HL-60/S4 treated with retinoic acid at 250 ng/mL for 4 days and 3 days (cell line): ENCODE data around the gene MISP3.
"Not testable (repeated sequence)": the region's sequence is repeated elsewhere in the genome, so short reads cannot be mapped to it uniquely, and the experiment has no call there.

ENCODE experiments used
- in situ Hi-C: fragments of 300-500 bp; cut with MboI; formaldehyde crosslinking; loops from 2 replicates; pipeline ENCODE4 v1.7.0; 2022; ENCODE audit warnings: low sequenced_read_pairs

MISP3 gene

GRCh38 chr19:14072535-14073260 is at the start of gene MISP3:
TSS of gene MISP3 (plus strand) at chr19:14072786. CDS start at chr19:14073310, 524 bp downstream.
- in situ Hi-C loops, result loop anchor here (25.0 kb wide), 2 partner anchors 185 to 460 kb away; partner anchors contain the start of gene NANOS3

- in situ Hi-C loops, result no loop called here
Measured at GRCh38 chr19:14023404-14024235, 49.0 kb upstream of the MISP3 start.

DNA sequence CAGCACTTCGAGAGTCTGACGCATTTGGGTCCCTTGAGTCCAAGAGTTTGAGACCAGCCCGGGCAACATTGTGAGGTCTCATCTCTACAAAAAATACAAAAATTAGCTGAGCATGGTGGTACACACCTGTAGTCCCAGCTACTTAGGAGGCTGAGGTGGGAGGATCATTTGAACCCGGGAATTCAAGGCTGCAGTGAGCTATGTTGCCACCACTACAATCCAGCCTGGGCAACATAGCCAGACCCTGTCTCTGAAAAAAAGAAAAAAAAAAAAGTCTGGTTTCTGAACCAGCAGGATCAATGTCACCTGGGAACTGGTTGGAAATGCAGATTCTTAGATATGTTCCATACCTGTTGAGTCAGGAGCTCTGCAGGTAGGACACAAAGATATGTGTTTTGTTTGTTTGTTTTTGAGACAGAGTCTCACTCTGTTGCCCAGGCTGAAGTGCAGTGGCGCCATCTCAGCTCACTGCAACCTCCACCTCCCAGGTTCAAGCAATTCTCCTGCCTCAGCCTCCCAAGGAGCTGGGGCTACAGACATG is 45.9 kb upstream of the MISP3 start:
- in situ Hi-C loops, result not testable (repeated sequence)

DNA sequence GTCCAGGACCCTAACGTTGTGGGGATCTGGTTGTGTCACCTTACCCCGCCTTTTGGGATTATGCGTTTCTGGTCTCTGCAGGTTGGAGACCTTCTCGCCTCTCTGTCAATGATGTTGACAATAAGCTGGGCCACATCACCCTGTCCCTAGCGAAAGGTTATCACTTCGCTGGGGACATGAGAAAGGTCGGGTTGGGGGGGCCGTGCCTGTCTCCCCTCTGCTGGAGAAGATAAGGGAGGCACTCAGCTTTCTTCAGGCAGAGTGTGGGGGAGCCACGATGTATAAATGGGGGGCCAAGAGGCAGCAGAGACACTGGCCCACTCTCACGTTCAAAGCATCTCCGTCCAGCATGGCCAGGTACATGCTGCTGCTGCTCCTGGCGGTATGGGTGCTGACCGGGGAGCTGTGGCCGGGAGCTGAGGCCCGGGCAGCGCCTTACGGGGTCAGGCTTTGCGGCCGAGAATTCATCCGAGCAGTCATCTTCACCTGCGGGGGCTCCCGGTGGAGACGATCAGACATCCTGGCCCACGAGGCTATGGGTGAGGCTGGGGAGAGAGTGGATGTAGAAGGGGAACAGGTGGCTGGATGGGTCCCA is 44.6 kb upstream of the MISP3 start, which contains the start of gene RLN3:
TSS of gene RLN3 (plus strand) at position 293 of the 595 bp plus-strand sequence. CDS start at position 350, 57 bp downstream.
- in situ Hi-C loops, result no loop called here

GRCh38 chr19:14028901-14029300 is 43.7 kb upstream of the MISP3 start:
- in situ Hi-C loops, result no loop called here

GRCh38 chr19:14030997-14031718 is 41.4 kb upstream of the MISP3 start:
- in situ Hi-C loops, result no loop called here

GRCh38 chr19:14031719-14032480 is 40.7 kb upstream of the MISP3 start, which contains the start of gene IL27RA:
TSS of gene IL27RA (plus strand) at chr19:14031762. CDS start at chr19:14031873, 111 bp downstream.
- in situ Hi-C loops, result no loop called here

DNA sequence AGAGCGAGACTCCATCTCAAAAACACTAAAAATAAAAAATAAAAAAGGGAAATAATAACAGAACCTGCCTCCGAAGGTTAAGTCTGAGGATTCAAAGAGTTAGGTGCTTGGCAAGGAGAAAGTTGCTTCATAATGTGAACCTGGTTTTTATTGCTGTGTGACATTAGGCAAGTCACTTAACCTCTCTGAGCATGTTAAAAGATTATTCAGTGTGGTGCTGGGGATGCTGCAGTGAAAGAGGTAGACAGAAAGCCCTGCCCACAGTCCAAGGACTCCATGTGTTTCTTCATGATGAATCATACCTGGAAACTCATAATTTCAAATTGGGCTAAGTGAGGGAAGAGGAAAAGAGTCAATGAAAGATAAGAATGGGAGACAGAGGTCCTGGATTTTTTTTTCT is 38.6 kb upstream of the MISP3 start:
- in situ Hi-C loops, result no loop called here

GRCh38 chr19:14035159-14035558 is 37.4 kb upstream of the MISP3 start:
- in situ Hi-C loops, result not testable (repeated sequence)

DNA sequence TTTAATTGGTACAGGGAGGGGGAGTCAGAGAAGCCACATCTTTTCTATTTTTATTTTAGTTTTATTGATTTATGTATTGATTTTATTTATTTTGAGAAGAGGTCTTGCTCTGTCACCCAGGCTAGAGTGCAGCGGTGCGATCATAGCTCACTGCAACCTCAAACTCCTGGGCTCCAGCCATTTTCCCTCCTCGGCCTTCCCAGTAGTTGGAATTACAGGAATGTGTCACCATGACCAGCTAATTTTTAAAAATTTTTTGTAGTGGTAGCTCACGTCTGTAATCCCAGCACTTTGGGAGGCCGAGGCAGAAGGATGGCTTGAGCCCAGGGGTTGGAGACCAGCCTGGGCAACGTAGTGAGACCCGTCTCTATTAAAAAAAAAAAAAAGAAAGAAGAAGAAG is 36.9 kb upstream of the MISP3 start:
- in situ Hi-C loops, result no loop called here

GRCh38 chr19:14039181-14039580 is 33.4 kb upstream of the MISP3 start:
- in situ Hi-C loops, result no loop called here

- in situ Hi-C loops, result not testable (repeated sequence)
Measured at GRCh38 chr19:14042659-14043608, 29.7 kb upstream of the MISP3 start.

DNA sequence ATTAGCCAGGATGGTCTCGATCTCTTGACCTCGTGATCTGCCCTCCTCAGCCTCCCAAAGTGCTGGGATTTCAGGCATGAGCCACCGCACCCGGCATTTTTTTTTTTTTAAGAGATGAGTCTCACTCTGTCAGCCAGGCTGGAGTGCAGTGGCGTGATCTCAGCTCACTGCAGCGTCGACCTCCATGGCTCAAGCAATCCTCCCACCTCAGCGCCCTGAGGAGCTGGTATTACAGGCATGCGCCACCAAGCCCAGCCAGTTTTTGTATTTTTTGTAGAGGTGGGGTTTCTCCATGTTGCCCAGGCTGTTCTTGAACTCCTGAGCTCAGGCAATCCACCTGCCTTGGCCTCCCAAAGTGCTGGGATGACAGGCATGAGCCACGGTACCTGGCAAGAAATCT is 24.7 kb upstream of the MISP3 start:
- in situ Hi-C loops, result not testable (repeated sequence)

DNA sequence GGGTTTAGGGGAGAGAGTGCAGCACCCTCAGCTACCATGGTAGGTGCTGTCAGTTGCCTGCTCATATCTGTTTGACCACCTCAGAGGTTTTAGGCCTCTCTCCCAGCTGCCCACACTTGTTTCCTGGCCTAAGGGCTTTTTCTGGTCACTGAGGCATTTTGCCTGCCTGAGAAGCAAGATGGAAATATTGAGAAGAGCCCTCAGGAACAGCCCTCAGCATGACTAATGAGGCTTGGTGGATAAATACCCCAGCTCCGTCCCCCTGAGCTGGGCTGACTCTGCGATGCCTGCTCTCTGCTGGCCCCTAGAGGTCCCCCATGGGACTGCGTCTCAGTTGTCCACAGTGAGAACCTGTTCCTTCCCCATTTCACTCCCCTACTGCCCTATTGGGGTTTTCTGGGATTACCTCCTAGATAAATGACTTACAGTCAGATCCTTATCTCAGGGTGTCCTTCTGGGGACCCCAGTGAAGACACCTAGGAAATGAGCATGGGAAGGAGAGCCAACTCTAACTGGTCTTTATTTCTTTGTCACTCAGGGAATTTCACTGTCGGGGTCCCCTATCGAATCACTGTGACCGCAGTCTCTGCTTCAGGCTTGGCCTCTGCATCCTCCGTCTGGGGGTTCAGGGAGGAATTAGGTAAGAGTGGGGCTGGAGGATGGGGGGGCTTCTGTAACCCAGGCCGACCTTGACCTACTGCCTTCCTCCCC is 24.0 kb upstream of the MISP3 start:
- in situ Hi-C loops, result no loop called here

GRCh38 chr19:14050512-14050911 is 22.1 kb upstream of the MISP3 start:
- in situ Hi-C loops, result loop anchor here (25.0 kb wide), 2 partner anchors 163 to 438 kb away; partner anchors contain the start of gene NANOS3

DNA sequence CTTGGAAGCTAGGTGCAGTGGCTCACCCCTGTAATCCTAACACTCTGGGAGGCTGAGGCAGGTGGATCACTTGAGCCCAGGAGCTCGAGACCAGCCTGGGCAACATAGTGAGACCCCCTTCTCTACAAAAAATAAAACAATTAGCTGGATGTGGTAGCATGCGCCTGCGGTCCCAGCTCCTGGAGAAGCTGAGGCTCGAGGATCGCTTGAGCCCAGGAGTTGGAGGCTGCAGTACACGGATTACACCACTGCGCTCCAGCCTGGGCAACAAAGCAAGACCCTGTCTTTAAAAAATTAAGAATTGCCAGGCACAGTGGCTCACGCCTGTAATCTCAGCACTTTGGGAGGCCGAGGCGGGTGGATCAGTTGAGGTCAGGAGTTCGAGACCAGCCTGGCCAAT is 21.6 kb upstream of the MISP3 start:
- in situ Hi-C loops, result loop anchor here (25.0 kb wide), 2 partner anchors 164 to 439 kb away; partner anchors contain the start of gene NANOS3

- in situ Hi-C loops, result loop anchor here (25.0 kb wide), 2 partner anchors 165 to 440 kb away; partner anchors contain the start of gene NANOS3
Measured at GRCh38 chr19:14051980-14052379, 20.6 kb upstream of the MISP3 start.

- in situ Hi-C loops, result loop anchor here (25.0 kb wide), 2 partner anchors 165 to 440 kb away; partner anchors contain the start of gene NANOS3
Measured at GRCh38 chr19:14052470-14052869, 20.1 kb upstream of the MISP3 start.
